DOHH2 (cell line): ENCODE data around the gene SALL3.

ENCODE experiments used
- H3F3A ChIP-seq: fragments of 200-600 bp; sonication (generic), shearing (Covaris generic); 2 replicates; pipeline ENCODE4 v1.6.0; 2016; ENCODE audit warnings: antibody characterized with exemption, mild to moderate bottlenecking; ENCODE audit not compliant: control insufficient read depth, insufficient read depth
- H3K27ac ChIP-seq: fragments of 200-600 bp; sonication (generic); 2 replicates; pipeline ENCODE4 v1.5.1; 2014; ENCODE audit warnings: low read depth, mild to moderate bottlenecking, low read length, moderate library complexity
- H3K27me3 ChIP-seq: fragments of 200-600 bp; sonication (generic); 2 replicates; pipeline ENCODE4 v1.6.1; 2014; ENCODE audit warnings: mild to moderate bottlenecking, low read length, mixed read lengths; ENCODE audit not compliant: control insufficient read depth
- H3K36me3 ChIP-seq: fragments of 200-600 bp; sonication (generic); 2 replicates; pipeline ENCODE4 v1.6.1; 2014; ENCODE audit warnings: mild to moderate bottlenecking, low read length, moderate library complexity, mixed read lengths; ENCODE audit not compliant: control insufficient read depth
- H3K4me1 ChIP-seq: fragments of 200-600 bp; sonication (generic); 2 replicates; pipeline ENCODE4 v1.6.1; 2014; ENCODE audit warnings: mild to moderate bottlenecking, low read length, mixed read lengths; ENCODE audit not compliant: control insufficient read depth
- H3K4me2 ChIP-seq: fragments of 200-600 bp; sonication (generic); 2 replicates; pipeline ENCODE4 v1.6.0; 2014; ENCODE audit warnings: mild to moderate bottlenecking, low read length, moderate library complexity
- H3K4me3 ChIP-seq: fragments of 200-600 bp; sonication (generic); 2 replicates; pipeline ENCODE4 v1.5.1; 2014; ENCODE audit warnings: mild to moderate bottlenecking, low read length, mixed read lengths
- H3K79me2 ChIP-seq: fragments of 200-600 bp; sonication (generic); 2 replicates; pipeline ENCODE4 v1.6.1; 2014; ENCODE audit warnings: mild to moderate bottlenecking, low read length, mixed read lengths; ENCODE audit not compliant: control insufficient read depth
- H3K9me2 ChIP-seq: fragments of 200-600 bp; sonication (generic); replicated peaks from 2 replicates; pipeline ENCODE4 v1.6.1; 2014; ENCODE audit warnings: mild to moderate bottlenecking, low read length, mixed read lengths; ENCODE audit not compliant: control insufficient read depth
- H3K9me3 ChIP-seq: fragments of 200-600 bp; sonication (generic); 2 replicates; pipeline ENCODE4 v1.6.1; 2014; ENCODE audit warnings: antibody characterized with exemption, low read length, mixed read lengths; ENCODE audit not compliant: control insufficient read depth, insufficient read depth
- H4K20me1 ChIP-seq: fragments of 200-600 bp; sonication (generic); 2 replicates; pipeline ENCODE4 v1.6.0; 2014; ENCODE audit warnings: low read depth, mild to moderate bottlenecking, antibody characterized with exemption, low read length, moderate library complexity; ENCODE audit not compliant: control insufficient read depth, insufficient read depth
- EZH2phosphoT487 ChIP-seq: fragments of 200-600 bp; sonication (generic); IDR thresholded peaks from 2 replicates; pipeline ENCODE4 v1.6.1; 2017; ENCODE audit warnings: borderline replicate concordance, mild to moderate bottlenecking, antibody characterized with exemption, low read length, moderate library complexity, mixed read lengths
- TF ChIP-seq, protein P1 (sequence below): fragments of 200-600 bp; sonication (generic); IDR thresholded peaks from one replicate; pipeline ENCODE4 v1.5.1; 2014; ENCODE audit warnings: antibody characterized with exemption, mild to moderate bottlenecking, low read depth, low read length; ENCODE audit not compliant: poor library complexity, severe bottlenecking

Gene SALL3

DNA sequence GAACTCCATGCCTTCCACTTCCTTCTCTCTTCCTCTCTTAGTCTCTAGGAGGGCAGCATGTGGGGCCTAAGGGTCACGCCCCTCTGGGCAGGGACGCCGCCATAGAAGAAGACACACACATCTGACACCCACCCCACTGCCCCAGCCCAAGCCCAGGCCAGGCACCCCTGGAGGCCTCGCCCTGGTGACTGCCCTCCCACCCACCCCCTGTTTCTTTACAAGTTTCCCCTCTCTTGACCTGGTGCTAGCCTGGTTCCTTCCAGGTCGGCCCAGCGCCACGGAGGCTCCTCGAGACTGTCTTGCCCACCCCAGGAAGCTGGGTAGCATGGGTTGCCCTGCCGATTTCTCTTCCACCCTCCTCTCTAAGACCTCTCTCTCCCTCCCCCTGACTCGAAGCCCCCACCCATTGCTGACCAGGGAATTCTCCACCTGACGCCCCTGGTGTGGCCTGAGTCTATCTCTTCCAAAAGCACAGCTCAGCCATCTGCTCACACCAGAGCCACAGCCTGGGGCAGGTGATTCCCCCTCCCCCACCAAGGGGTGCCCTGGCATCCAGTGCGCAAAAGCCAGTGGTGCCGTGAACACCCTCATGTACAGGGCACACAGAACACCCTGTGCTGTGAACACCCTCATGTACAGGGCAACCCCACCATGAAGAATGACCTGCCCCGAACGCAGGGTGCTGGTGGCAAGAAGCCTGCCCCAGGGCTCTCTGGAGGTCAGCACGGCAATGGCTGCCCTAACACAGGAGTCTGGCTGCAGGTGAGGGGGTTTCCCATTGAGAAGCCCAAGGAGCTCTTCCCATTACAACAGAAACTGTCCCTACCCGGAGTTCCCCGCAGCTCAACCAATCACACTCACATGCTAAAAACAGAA lies 13.5 kb upstream of the SALL3 start:
- no peak overlapping the region for H3K27ac ChIP-seq
- H3K4me1 ChIP-seq = no peaks in the 10 kb centered on the region
- no peaks in the 10 kb centered on the region for H3K36me3 ChIP-seq
- H3K27me3 ChIP-seq = no peaks in the 10 kb centered on the region
- H4K20me1 ChIP-seq = no peaks in the 10 kb centered on the region
- no peaks in the 10 kb centered on the region for H3F3A ChIP-seq
- H3K9me2 ChIP-seq = no peaks in the 10 kb centered on the region
- peaks cover 21% of the 10 kb centered on the region; the same call in 1 of the 2 replicates for H3K9me3 ChIP-seq
- H3K4me2 ChIP-seq = no peak overlapping the region
- H3K4me3 ChIP-seq = no peak overlapping the region
- H3K79me2 ChIP-seq = no peaks in the 10 kb centered on the region
- TF ChIP-seq, protein P1, sequence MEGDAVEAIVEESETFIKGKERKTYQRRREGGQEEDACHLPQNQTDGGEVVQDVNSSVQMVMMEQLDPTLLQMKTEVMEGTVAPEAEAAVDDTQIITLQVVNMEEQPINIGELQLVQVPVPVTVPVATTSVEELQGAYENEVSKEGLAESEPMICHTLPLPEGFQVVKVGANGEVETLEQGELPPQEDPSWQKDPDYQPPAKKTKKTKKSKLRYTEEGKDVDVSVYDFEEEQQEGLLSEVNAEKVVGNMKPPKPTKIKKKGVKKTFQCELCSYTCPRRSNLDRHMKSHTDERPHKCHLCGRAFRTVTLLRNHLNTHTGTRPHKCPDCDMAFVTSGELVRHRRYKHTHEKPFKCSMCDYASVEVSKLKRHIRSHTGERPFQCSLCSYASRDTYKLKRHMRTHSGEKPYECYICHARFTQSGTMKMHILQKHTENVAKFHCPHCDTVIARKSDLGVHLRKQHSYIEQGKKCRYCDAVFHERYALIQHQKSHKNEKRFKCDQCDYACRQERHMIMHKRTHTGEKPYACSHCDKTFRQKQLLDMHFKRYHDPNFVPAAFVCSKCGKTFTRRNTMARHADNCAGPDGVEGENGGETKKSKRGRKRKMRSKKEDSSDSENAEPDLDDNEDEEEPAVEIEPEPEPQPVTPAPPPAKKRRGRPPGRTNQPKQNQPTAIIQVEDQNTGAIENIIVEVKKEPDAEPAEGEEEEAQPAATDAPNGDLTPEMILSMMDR = no peak
- TF ChIP-seq EZH2phosphoT487 = no peak

DNA sequence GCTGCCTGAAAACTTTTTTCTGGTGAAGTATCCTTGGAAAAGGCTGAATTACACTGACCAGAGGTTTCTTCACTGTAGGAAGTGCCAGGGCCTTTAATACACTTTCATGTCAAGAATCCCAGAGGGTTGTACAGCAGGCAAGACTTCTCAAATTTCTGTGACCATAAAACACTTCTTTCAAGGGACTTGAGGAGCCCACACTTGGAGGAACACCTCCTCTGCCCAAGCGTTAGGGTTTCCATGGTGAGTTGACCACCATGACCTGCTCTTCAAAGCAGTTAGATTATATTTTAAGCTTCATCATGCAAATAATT lies 12.9 kb upstream of the SALL3 start:
- TF ChIP-seq, protein P1 = no peak
- TF ChIP-seq EZH2phosphoT487 = no peak
- Histone ChIP-seq H3K36me3 (no peaks in the 10 kb centered on the region), H3K4me2 (no peak overlapping the region), H4K20me1 (no peaks in the 10 kb centered on the region), H3K9me2 (no peaks in the 10 kb centered on the region), H3K79me2 (no peaks in the 10 kb centered on the region), H3K27me3 (no peaks in the 10 kb centered on the region), H3F3A (no peaks in the 10 kb centered on the region), H3K27ac (no peak overlapping the region), H3K4me1 (no peaks in the 10 kb centered on the region), H3K9me3 (peaks cover 21% of the 10 kb centered on the region; the same call in 1 of the 2 replicates), H3K4me3 (no peak overlapping the region)

DNA sequence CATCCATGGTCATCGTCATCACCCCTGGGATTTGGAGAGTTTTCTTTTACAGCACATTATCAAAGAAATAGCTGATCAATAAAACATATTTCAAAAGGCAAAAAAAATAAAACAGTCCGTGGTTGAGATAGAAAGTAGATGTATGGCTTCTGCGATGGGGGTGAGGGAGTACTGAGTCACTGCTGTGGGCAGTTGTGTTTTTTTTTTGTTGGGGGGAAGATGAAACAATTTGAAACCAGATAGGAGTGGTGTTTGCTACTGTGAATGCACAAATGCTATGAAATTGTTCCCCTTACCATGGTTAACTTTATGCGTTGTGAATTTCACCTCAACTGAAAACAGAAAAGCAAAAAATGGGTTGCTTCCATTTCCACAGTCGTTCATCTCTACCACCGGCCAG lies 11.9 kb upstream of the SALL3 start:
- H3K36me3 ChIP-seq = no peaks in the 10 kb centered on the region
- no peaks in the 10 kb centered on the region for H3F3A ChIP-seq
- no peaks in the 10 kb centered on the region for H3K79me2 ChIP-seq
- H3K27ac ChIP-seq = no peak overlapping the region
- no peaks in the 10 kb centered on the region for H3K9me2 ChIP-seq
- H3K27me3 ChIP-seq = no peaks in the 10 kb centered on the region
- H3K4me1 ChIP-seq = no peaks in the 10 kb centered on the region
- H3K9me3 ChIP-seq = peaks cover 15% of the 10 kb centered on the region; the same call in 1 of the 2 replicates
- H4K20me1 ChIP-seq = no peaks in the 10 kb centered on the region
- TF ChIP-seq, protein P1 = no peak
- TF ChIP-seq EZH2phosphoT487 = no peak
- no peak overlapping the region for H3K4me2 ChIP-seq
- H3K4me3 ChIP-seq = no peak overlapping the region
